Esophagus mucosa (tissue), 1 donor: ENCODE results near the gene CHST9. TPM values are rescaled to one million over a fixed set of nuclear protein-coding genes. Genes with fewer than 3 reads are reported as not detected.
"Not testable (repeated sequence)": the region's sequence is repeated elsewhere in the genome, so short reads cannot be mapped to it uniquely, and the experiment has no call there.

Source experiments
- ATAC-seq: fragments of 200-7000 bp; cut with Tn5 transposase; one replicate; pipeline ENCODE4 v1.9.1; 2020
- total RNA-seq: library from RNA; stranded (reverse); gene quantifications from one replicate; pipeline ENCODE4 v1.2.4, GENCODE V29; 2023
- donor health status: DM: yes; HTN: yes; CAD: no.

Gene CHST9
- total RNA-seq, result 0.56 TPM

- ATAC-seq, result peak; percentile 52
Observed at GRCh38 chr18:27185025-27185763, at the start of gene CHST9. TSS of gene CHST9 (minus strand) at chr18:27185308. CDS start at chr18:27142809, 42,499 bp downstream.

- not testable (repeated sequence) for ATAC-seq
Observed at GRCh38 chr18:27232355-27232754, 47.2 kb upstream of the CHST9 start.

- ATAC-seq, result not testable (repeated sequence)
Observed at GRCh38 chr18:27231671-27232070, 46.6 kb upstream of the CHST9 start.

- peak; percentile 78 for ATAC-seq
Observed at GRCh38 chr18:27231221-27231620, 46.1 kb upstream of the CHST9 start.

GRCh38 chr18:27227721-27228120 lies 42.6 kb upstream of the CHST9 start:
- no peak for ATAC-seq

- ATAC-seq, result no peak
Observed at GRCh38 chr18:27226556-27227075, 41.5 kb upstream of the CHST9 start.

GRCh38 chr18:27225947-27226481 lies 40.9 kb upstream of the CHST9 start:
- no peak for ATAC-seq

- ATAC-seq, result no peak
Observed at GRCh38 chr18:27223526-27224291, 38.6 kb upstream of the CHST9 start.

GRCh38 chr18:27214831-27215230 lies 29.7 kb upstream of the CHST9 start:
- peak; percentile 60 for ATAC-seq

GRCh38 chr18:27213123-27213717 lies 28.1 kb upstream of the CHST9 start:
- no peak for ATAC-seq

- ATAC-seq, result no peak
Observed at GRCh38 chr18:27211569-27211968, 26.5 kb upstream of the CHST9 start.

GRCh38 chr18:27206411-27206810 lies 21.3 kb upstream of the CHST9 start:
- ATAC-seq, result no peak

GRCh38 chr18:27202741-27203140 lies 17.6 kb upstream of the CHST9 start:
- ATAC-seq, result no peak

GRCh38 chr18:27198036-27198435 lies 12.9 kb upstream of the CHST9 start:
- ATAC-seq, result no peak

- no peak for ATAC-seq
Observed at GRCh38 chr18:27188309-27188708, 3.2 kb upstream of the CHST9 start.

GRCh38 chr18:27185897-27186296 lies 789 bp upstream of the CHST9 start:
- ATAC-seq, result no peak

- ATAC-seq, result no peak
Observed at GRCh38 chr18:27184115-27185024, 738 bp downstream of the CHST9 start.

GRCh38 chr18:27181726-27182125 lies 3.4 kb downstream of the CHST9 start:
- no peak for ATAC-seq

- peak; percentile 55 for ATAC-seq
Observed at GRCh38 chr18:27178424-27178823, 6.7 kb downstream of the CHST9 start.

- ATAC-seq, result no peak
Observed at GRCh38 chr18:27175914-27176313, 9.2 kb downstream of the CHST9 start.

GRCh38 chr18:27175245-27175644 lies 9.9 kb downstream of the CHST9 start:
- no peak for ATAC-seq

- no peak for ATAC-seq
Observed at GRCh38 chr18:27171993-27172392, 13.1 kb downstream of the CHST9 start.
